GM21390 (cell line): ENCODE measurements around the gene TEX19.
"Not testable (repeated sequence)": the region's sequence is repeated elsewhere in the genome, so short reads cannot be mapped to it uniquely, and the experiment has no call there.

Experiments used
- ATAC-seq: cut with Tn5 transposase; IDR thresholded peaks from one replicate; pipeline ENCODE4 v1.9.1; 2021; ENCODE audit not compliant: unreplicated experiment

TEX19 gene

DNA sequence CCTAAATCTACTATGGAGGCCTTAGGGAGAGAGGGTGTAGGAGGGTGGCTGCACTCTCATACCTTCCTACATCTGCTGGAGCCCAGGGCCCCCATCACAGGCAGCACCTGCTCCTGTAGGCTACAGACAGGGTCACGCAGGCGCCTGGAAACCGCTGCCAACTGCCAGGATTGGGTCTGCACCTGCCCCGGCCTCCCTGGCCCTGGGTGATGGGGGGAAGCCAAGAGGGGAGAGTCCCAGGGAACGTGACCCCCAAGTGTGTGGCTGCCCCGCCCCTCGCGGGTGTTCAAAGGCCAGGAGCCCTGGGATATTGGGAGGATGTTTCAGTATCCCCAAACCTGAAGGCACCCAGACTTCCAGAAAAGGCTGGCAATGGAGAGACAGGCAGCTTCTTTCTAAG, 5.6 kb upstream of the TEX19 start:
- ATAC-seq = no peak

DNA sequence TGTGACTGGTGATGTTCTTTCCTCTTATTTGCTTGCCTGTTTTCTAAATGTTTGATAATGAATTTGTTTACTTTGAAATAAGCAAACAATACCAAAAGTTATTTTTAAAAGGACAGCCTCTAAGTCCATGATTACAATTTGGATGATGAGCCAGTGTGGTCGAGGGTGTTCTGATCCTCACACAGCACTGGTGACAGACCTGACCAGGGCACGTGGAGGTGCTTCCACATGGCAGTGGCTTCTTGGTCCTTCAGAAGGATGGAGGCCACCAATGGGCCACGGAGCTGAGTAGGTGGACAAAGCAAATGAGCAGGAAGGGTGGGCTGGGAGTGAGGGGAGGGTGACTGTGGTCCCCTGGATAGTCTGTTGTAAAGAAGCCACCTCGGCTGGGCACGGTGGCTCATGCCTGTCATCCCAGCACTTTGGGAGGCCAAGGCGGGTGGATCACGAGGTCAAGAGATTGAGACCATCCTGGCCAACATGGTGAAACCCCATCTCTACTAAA, 4.2 kb upstream of the TEX19 start:
- ATAC-seq = no peak

DNA sequence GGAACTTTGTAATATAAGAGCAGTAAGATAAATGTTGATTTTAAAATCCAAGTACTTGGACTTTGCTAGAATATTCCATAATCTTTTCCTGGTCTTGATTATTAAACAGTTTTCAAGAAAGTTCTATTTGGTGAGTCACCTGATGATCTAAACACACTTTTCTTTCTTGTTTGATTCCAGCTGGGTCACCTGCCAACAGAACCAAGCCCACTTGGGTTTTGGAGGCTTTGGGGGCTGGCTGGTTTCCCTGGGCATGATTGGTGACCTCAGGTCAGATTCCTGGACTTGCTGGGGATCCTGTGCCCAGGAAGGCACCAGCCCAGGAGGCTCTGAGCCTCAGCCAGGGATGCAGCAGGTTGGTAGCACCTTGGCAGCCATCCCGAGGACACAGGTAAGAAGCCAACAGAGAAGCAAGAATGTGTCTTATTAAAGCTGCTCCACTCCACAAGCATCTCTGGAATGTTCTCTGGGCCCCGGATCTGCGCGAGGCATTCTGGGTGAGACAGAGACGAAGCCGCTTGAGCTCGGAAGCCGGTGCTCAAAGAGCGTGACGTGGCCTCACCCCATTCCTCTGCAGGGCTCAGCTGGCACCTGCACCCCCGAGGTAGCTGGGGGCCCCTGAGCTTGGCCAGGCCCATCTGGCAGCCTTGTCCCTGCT, 3.1 kb upstream of the TEX19 start:
- ATAC-seq = no peak

DNA sequence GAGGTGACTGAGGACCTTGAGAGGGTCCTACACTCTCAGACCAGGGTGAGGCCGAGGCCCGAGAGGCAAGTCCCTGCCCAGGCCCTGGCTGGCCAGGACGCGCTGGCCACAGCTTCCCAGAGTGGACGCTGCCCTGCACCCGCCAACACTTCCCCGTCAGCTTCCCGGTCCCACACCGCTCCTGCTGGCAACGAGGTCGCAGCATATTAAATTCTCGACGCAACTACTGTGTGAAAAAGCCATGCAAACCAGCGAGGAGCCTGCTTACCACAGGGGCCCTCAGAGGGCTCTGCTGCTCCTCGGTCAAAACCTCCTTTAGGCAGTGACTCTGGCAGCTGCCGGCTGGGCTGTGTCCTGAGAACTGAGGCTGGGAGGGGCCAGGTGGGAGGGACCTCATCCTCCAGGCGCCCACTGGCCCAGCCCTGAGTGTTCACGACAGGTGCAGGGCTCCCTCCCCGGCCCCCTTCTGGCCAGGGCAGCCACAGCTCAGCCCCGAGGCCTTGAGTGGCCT, 2.1 kb upstream of the TEX19 start:
- ATAC-seq = no peak

DNA sequence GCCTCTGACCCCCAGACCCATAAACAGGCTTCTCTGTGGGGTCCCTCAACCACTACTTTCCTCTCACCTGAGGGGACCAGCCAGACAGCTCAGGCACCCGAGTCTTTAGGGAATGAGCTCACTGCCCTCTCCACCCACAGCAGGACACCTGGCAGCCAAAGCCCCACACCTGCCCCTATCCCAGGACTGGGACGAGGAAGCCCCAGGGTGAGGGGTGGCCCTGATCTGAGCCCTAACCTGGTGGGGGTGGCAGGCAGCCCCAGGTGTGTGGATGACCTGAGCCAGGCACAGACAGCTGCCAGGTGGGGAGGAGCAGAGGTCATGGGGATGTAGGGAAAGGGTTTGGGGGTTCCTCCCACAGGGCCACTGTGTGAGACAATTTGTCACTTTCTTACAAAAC, 1.7 kb upstream of the TEX19 start:
- ATAC-seq = no peak

DNA sequence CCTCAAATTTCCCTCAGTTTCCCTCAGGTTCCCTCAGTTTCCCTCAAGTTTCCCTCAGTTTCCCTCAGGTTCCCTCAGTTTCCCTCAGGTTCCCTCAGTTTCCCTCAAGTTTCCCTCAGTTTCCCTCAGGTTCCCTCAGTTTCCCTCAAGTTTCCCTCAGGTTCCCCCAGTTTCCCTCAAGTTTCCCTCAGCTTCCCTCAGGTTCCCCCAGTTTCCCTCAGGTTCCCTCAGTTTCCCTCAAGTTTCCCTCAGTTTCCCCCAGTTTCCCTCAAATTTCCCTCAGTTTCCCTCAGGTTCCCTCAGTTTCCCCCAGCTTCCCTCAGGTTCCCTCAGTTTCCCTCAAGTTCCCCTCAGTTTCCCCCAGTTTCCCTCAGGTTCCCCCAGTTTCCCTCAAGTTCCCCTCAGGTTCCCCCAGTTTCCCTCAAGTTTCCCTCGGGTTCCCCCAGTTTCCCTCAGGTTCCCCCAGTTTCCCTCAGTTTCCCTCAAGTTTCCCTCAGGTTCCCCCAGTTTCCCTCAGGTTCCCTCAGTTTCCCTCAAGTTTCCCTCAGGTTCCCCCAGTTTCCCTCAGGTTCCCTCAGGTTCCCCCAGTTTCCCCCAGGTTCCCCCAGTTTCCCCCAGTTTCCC, 516 bp downstream of the TEX19 start:
- ATAC-seq = not testable (repeated sequence)

DNA sequence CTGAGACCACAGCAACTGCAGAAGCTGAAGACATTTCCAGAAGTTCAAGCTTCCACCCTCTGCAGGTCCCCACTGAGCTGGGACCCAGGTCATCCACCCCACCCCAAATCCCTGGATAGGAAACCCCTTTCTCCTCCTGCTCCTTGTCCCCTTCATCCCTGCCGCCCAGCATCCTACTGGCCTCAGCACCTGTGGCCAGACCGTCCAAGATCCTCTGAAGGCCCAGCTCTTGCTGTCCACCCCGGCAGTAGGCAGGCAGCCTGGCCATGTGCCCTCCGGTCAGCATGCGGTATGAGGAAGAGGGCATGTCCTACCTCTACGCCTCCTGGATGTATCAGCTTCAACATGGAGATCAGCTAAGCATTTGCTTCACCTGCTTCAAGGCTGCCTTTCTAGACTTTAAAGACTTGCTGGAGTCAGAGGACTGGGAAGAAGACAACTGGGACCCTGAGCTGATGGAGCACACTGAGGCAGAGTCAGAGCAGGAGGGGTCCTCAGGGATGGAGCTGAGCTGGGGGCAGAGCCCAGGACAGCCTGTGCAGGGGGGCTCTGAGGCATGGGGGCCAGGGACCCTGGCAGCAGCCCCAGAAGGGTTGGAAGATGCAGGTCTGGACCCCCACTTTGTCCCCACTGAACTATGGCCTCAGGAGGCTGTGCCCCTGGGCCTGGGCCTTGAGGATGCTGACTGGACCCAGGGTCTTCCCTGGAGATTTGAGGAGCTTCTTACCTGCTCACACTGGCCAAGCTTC, 3.0 kb downstream of the TEX19 start:
- ATAC-seq = no peak

DNA sequence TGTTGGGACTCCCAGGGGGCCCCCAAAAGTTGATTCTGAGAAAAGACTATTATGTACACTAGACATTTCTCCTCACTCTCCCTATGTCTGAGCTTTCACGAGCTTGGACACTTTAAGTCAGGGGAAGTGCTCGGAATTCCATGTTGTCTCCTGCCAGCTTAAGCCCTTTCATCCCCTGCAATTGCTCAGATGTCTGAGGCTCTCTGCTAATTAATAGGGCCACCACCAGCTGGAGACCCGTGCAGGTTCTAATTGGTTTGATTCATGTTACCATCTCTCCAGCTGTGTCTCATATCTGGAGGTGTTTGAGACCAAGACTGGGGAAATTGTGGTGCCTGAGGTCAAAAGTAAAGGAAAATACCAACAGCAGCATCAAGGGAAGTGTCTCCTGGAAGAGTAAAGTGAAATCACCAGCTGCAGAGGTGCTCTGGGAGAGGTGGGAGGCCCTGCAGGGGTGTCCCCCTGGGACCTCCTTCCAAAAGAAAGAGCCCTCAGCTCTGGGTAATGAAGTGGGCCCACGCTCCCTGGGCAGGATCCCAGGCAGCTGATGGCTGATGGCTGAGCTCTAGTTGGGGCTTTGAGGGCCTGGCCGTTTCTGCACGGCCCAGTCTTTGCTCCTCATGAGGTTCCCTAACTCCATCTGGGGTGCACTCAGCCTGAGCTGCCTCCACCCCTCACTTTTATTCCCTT, 6.7 kb downstream of the TEX19 start:
- ATAC-seq = no peak

DNA sequence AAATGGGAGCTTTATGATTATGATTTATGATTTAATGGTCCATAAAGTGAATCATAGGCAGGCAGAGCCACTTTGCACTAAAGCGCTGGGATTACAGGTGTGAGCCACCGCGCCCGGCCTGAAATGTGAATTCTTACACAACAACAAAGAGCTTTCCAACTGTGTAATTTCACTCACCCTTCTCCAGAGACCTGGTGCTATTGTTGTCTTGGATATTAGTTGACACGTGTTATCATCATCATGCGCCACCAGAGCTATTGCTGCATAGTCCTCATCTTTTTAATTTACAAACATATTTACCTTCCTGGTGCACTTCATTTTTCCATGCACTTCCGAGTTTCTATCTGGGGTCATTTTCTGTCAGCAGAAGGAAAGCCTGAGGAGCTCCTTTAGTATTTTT, 7.7 kb downstream of the TEX19 start:
- no peak for ATAC-seq

DNA sequence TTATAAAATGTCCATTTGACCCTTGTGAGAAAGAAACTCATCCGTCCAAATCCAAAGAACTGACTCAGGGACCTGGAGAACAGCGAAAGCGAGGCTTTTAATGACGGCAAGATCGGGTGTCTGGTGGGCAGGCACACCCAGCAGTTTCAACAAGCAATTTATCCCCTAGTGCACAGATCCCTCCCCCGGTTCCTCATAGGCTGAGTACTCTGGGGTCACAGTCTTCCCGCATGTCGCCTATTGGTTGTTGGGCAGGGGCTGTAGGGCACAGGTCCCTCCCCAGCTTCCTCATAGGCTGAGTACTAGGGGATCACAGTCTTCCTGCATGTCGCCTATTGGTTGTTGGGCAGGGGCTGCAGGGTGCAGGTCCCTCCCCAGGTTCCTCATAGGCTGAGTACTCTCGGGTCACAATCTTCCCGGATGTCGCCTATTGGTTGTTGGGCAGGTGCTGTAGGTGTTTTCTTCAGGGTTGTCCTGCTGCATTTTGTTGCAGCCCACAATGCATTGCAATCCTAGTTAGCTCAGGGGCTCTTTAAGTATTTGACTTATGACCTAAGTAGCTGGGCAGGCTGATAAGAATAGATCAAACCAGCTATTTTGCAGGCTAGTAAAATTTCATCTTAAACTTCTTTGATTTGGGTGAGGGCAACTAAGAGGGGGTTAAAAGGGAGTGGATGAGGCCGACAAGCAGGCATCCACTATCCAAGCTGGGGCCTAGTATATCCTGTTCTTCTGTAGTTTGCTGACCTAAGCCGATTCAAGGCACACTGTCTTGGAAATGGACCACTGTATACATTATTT, 8.9 kb downstream of the TEX19 start:
- ATAC-seq = no peak

DNA sequence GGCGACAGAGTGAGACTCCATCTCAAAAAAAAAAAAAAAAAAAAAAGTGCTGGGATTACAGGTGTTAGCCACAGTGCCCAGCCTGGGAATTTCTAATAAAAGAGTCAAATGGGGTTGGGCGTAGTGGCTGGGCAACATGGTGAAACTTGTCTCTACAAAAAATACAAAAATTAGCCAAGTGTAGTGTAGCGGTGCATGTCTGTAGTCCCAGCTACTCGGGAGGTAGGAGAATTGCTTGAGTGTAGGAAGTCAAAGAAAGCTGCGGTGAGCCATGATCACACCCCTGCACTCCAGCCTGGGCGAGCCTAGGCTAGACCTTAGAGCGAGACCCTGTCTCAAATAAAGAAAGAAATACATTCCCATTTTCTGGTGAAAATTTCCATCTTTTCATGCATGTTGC, 10.2 kb downstream of the TEX19 start:
- no peak for ATAC-seq

DNA sequence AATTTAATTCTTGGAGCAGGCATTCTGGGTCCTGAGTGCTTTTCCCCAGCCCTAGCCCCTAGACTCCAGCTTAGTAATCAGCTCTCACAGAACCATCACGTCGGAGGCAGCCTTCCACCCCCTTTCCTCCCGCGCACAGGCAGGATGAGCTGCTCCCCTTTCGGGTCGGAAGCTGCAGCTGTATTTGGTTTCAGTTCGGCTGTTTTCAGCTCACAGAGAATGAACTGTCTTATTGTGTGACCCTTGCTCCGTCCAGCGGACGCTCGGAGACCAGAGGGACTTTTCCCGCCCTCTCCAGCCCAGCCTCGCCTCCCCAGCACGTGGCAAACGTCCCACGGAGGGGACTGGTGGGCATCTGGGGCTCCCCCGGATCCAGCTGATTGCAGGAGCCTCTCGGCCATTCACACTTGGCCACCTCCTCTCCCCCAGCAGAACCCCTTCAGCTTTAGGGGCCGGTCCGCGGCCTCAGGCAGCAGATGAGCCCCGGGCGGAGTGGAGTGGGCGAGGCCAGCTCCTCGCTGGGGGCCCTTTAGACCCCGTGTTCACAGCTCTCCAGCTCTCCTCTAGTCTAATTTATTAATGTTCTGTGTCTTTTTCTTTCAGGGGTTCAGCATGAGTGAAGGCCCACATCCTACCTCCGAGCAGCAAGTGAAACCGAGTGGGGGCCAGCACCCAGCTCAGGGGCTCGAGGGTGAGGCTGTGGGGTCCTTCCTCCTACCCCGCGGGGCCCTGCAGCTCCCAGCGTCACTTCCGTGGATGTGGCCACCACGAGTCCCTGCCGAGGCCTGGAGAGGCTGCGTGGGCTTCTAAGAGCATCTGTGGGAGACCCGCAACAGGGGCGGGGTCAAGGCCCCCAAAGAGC, 11.7 kb downstream of the TEX19 start:
- no peak for ATAC-seq

DNA sequence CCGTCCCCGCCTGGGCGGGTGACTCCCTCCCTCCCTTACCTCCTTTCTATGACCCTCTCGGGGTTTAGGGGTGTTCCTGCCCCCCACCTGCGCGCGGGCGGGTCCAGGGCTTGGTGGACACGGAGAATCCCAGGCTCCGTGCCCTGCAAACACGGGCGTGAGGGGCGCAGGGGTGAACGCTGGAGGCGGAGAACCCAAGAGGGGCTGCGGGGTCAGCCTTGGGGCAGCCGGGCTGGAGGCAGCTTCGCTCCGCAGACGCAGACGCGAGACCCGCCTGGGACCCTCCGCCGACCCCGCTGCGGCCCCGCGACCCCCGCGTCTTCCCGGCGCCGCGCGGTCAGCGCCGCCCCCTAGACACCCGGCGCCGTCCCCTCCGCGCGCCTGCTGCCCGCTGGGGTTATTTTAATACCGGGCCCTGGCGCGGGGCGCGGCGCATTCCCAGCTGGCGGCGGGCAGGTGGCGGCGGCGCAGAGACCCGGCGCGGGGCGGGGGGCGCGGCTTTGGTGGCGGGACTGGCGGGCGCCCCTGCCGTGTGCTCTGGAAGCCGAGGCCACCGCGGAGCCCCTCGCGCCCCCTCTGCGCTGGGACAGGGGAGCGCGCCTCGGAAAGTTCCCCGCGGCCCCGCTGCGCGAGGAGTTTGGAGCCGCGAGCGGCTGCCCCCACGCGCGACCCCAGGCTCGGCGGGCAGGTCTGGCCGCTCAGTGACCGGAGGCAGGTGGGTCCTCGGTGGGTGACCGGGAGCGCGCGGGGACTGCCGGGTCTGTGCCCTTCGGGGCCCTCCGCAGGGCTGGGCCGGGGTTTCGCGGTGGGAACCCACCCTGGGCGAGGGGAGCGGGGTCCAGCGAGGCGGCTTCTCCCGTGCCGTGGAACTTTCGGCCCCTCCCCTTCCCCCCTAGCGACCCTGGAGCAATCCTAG, 12.5 kb downstream of the TEX19 start, which contains the start of gene UTS2R:
Gene UTS2R (plus strand): TSS at position 433 of the 916 bp plus-strand sequence. CDS start 2,560 bp downstream, outside the sequence.
- no peak for ATAC-seq

DNA sequence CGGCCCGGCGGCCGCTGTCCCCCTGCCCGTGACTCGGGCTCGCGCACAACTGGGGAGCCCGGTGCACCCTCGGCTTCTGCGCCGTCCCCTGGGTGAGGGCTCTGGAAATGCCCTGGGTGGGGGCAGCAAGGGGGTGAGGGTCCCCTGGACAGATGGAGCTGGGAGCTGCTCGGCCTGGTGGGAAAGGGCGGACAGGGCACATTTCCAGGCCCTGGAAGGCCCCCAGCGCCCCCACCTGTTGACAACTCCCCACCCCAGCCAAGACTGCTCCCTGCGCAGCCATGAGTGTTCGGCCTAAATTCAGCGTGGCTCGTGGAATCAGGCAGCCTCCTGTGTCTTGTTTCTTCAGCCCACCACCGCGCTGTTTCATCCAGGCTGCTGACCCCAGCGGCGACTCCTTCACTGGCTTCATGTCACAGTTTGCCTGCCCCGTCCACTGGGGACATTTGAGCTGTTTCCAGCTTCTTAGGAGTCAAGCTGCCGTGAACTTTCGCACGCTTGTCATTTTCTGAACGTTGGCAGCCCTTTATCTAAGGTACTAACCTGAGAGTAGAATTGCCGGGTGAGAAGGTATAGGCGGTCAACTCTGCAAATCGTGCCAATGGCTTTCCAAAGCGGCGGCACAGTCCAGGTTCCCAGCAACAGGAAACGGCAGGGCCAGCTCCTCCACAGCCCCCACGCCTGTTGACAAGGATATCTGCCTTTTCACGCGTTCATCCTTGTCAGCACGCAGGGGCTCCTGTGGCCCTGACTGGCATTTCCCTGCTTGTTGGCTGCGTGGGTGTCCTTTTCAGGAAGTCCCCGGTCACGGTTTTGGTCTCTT, 13.4 kb downstream of the TEX19 start:
- no peak for ATAC-seq

DNA sequence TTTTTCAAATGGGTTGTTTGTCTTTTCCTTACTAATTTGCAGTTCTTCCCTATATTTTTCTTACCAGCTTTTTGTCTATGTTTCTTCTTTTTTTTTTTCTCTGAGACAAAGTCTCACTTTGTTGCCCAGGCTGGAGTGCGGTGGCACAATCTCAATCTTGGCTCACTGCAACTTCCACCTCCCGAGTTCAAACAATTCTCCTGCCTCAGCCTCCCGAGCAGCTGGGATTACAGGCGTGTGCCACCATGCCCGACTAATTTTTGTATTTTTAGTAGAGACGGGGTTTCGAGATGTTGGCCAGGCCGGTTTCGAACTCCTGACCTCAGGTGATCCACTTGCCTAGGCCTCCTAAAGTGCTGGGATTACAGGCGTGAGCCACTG, 14.0 kb downstream of the TEX19 start:
- not testable (repeated sequence) for ATAC-seq

DNA sequence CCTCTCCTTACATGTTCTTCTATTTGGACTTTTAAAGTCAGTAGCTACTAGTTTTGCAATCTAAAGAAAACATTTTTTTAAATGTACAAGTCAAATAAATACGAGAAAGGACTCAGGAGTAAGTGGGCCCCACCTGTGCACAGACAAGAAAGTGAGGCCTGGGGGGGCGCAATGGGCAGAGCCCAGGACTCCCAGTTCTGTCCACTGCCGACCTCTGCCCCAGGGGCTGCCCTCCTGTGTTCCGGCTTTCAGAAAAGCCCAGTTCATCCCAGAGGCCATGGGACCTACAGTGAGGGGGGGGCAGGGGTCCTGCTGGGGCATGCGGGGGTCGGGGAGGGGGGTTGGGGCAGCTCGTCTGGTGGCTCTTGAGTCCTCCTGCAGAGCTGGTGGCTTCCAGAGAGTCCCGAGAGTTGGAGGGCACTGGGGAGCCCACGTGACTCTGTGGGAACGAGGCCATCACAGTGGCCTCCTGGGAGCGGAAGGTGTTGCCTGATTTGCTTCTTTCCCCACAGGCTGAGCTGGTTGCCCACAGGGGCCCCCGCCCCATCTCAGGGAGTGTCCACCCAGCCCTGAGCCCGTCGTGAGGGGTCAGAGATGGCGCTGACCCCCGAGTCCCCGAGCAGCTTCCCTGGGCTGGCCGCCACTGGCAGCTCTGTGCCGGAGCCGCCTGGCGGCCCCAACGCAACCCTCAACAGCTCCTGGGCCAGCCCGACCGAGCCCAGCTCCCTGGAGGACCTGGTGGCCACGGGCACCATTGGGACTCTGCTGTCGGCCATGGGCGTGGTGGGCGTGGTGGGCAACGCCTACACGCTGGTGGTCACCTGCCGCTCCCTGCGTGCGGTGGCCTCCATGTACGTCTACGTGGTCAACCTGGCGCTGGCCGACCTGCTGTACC, 14.9 kb downstream of the TEX19 start:
- no peak for ATAC-seq
